HUDEP-2 (cell line): ENCODE results near the gene MAT1A.
"Not testable (repeated sequence)": the region's sequence is repeated elsewhere in the genome, so short reads cannot be mapped to it uniquely, and the experiment has no call there.

Source experiments
- DNase-seq, 76 experiments: peaks; one replicate each; lab custom pipeline; 2025; ENCODE audit not compliant: unreplicated experiment in 76 of 76; lab: John Stamatoyannopoulos, UW

MAT1A gene

DNA sequence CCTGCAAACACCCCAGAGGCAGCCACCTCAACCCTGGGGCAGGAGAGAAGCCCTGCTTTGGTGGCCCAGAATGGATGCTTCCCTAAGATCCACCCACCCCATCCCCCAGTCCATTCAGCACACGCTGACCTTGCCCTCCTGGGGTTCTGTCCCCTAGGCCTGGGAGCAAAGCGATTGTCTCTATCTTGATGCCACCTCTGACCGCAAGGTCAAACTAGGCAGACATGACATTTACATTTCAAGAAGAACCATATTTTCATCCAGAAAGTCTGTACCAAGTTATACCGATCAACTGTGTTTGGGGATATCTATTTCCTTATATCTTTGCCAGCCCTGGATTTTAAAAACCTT is 23.0 kb downstream of the MAT1A start:
- DNase-seq = no peak

DNA sequence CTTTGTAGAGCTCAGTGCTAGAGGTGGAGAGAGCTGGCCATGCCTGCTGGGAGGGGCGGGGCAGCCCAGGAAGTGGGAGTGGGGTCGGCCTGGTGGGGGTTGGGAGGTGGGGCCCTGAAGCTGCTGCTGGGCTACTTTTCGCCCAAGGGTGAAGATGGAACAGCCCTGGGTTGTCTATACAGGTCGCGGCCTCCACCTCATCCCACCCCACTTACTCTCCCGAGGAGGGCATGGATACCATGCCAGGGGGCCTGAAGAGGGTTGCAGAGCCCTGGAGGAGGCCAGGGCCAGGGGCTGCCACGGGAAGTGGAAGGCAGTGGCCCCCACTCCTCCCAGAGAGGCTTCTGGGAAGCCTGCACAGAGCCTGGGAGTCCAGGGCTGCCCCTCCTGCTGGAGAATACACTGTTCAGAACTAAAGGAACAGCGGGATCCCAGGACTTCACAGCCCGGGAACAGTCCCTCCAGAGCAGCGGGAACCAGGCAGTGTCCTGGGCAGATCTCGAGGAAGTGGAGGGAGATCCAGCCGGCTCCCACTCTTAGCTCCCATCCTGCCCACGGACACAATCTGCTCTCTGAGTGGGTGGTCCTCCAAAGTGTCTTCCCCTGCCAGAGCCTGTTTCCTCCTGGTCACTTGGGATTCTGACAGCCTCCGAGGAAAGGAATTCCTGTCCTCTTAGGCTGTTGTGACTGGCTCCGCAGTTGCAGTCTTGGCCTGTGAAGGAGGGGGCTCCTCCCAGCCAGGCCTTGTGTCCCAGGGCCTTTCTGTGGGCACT is 23.5 kb downstream of the MAT1A start:
- DNase-seq = no peak

DNA sequence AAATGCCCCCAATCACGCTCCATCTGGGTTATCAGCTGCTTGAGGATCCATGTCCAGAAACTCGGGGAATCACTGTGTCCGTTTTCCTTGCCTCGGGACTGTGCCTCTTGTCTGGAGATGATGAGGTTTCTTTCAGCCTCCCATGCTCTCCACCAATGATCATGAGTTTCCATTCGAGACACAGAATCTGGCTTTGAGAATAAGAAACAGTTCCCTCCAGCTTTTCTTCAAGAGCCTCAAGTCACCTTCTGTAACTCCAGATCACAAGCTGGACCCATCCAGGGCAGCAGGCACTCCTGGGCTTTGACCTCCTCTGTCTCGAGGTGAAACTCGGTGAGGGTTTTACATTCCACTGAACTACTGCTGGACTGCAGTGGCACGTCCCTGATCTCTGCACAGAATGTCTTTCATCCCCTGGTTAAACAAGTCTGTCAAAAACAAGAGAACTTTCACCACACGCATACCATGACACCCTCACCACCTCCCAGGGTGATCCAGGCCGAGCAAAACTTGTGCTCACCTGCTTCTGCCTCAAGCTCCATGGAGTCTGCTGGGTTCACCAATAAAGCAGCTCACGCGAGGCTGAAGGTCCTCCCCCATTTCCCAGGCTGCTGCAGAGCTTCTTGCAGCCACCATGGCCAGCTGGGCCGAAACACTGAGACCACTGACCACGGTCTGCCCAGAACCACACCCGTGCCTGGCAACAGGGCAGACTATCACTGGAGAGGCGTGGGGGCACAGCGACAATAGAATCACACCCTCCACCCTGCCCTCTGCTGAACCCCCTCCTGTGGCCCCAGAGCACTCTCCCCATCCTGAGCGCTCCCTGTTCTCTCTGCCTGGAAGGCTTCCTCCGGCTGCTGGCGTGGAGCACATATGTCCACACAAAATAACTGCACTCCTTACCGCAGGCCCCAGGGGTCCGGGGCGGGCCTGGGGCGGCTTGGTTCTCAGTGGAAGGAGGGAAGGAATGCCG is 25.1 kb downstream of the MAT1A start:
- DNase-seq = no peak

DNA sequence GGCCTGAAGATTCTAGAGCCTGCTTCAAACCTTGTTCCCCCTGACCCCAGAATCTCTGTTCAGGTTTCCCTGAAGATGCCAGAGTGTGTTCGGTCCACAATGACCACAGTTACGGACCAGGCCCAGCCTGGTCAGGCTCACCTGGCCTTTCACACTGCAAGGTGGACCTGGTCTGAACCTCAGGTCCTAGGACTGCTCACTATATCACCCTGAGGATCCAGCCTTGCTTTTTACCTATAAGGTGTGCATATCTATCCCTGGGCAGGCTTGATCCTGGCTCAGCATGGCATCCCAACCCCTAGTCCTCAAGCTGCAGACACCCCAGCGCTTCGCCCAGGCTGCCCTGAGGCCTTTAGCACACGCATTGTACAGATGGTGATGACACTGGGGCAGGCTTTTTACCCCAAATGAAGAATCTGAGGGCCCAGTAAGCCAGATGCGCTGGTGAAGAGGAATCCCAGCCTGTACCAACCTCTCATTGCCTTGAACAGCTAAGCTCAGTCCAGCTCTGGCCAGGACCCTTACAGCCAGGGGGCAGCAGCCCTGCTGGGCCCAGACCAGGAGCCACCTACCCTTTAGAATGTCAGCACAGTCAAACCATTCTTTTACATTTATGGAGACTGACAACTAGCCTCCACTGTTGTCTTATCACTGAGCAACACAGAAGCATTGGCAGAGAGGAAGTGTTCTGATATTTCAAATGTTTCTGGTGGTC is 28.0 kb downstream of the MAT1A start:
- no peak for DNase-seq

DNA sequence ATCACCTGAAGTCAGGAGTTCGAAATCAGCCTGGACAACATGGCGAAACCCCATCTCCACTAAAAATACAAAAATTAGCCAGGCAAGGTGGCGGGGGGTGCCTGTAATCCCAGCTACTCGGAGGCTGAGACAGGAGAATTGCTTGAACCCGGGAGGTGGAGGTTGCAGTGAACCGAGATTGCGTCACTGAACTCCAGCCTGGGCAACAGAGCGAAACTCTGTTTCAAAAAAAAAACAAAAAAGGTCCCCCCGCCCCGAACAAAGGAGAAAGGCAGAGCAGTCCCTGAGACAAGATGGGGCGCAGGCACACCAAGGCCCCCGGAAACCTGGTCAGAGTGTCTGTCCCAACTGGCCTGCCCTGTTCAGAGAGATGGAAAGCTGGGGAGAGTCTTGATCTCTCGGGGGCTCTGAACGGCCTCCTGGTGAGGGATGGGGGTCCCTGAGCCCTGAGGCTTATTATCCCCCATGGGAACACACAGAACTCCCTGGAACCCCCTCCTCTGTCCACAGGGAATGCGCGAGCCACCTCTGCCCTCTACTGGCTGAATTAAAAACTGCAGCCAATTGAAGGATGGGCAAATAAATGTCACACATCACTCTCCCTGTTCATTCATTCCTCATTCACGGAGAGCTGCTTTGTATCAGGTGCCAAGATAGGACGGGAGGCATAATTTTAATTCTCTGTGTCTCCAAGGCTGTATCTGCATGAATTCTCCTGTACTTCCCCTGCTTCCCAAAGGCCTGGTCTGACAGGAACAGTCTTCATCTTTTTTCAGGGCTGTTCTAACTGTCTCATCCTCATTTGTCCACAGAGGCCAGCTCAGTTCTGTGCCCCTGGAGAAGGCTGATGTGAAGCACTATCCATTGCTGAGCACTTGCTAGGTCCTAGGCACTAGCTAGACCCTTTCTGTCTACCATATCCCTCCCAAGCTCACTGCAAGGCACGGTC is 28.9 kb downstream of the MAT1A start:
- DNase-seq = peak in 14 of 76 experiments; percentile 1 to 47 (median 14)

DNA sequence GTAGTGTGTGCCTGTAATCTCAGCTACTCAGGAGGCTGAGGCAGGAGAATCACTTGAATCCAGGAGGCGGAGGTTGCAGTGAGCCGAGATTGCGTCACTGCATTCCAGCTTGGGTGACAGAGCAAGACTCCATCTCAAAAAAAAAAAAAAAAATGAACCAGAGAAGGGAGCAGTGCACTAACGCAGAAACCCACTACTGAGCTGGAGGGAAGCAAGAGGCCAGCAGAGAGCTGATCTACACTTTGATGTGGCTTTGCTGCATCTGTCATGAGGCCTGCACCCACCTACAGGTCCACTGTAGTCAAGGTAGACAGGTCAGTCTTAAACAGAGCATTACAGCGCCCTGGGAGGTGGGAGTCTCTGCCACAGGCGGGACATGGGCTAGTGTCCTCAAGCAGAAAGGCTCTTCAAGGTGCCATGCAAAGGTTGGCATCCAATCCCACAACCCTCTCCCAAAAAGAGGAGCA is 30.0 kb downstream of the MAT1A start:
- DNase-seq = no peak

DNA sequence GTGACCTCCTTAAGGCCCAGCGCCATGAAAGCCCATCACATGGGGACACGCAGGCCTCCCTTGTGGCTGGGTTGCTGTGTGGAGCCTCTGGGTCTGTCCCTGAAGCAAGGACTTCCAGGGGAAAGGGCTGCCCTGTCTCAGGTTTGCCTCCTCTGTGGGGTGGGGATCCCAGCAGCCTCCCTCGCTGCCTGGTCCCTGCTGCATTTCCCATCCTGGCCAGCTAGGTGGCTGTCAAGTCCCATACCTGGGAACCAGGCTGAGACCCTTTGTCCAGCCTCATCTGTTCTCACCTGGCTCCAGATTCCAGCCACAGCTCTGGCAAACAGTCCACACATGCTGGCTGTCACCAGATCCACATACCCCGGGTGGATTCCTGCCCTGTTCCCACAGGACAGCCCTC is 32.7 kb downstream of the MAT1A start:
- peak in 1 of 76 experiments; percentile 11 for DNase-seq

DNA sequence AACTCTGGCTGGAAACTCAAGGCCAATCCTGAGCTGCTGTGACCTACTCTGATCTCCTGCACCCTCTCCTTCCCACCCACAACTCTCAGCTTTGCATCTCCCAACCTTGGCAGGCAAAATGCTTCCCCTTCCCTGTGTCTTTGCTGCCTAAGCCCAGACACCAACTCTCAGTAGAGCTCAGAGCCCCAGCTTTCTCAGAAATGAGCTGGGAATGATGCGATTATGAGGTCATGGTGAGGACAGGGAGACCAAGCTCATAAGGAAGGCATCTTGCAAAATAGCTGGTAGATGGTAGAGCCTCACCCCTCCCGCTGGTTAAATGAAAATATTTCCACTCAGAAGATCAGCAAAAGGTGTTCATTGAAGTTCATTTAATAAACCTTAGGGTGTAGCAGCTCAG is 34.7 kb downstream of the MAT1A start:
- not testable (repeated sequence) for DNase-seq

DNA sequence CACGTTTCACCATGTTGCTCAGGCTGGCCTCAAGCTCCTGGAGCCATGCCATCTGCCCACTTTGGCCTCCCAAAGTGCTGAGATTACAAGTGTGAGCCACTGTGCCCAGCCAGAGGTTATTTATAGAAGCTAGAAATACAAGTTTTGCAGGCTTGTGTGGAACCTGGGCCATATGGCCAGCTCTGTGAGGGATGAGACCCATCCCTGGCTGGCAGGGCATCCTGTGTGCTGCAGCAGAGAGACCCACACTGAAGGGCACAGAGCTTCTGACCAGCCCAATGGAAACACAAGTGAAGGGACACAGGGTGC is 35.5 kb downstream of the MAT1A start:
- not testable (repeated sequence) for DNase-seq

DNA sequence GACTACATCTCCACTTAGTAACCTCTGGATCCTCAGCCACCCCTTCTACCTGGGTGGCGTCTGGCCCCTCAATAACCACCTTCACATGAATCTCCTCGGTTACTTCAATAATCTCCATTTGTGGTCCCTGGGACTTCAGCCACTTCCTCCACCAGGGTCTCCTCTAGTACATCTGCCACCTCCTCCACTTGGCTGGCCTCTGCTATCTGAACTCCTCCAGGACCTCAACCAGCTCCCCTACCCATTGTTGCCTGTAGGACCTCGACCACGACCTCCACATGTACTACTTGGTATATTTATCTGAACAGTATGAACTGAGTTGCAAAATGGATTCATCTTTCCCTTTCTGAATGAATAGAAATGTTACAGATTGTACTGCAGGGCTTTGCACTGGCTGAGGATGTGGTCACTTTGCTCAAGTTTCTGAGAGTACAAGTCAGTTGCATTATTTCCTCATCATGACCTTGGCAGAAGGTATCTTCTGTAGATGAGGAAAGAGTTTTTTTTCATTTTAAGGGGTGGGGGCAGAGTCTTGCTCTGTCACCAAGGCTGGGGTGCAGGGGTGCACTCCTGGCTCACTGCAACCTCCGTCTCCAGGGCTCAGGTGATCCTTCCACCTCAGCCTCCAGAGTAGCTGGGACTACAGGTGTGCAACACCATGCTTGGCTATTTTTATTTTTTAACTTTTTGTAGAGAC is 36.0 kb downstream of the MAT1A start:
- DNase-seq = no peak

DNA sequence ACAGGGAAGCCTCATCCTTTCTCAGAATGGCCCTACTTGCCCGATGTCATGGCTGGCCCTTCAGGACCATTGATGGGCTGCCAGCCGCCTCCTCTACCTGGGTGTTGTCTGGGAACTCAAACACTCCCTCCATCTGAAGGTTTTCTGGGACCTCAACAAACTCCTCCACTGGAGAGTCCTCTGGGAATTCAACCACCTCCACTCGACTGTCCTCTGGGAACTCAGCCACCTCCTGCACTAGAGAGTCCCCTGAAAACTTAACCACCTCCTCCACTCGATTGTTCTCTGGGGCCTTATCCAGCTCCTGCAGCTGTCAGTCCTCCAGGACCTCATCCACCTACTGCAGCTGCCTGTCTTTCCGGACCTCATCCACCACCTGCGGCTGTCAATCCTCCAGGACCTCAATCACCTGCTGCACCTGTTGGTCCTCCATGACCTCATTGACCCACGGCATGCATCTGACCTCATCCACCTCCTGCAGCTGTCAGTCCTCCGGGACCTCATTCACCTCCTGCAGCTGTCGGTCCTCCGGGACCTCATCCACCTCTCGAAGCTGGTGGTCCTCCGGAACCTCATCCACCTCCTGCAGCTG is 37.1 kb downstream of the MAT1A start:
- no peak for DNase-seq

DNA sequence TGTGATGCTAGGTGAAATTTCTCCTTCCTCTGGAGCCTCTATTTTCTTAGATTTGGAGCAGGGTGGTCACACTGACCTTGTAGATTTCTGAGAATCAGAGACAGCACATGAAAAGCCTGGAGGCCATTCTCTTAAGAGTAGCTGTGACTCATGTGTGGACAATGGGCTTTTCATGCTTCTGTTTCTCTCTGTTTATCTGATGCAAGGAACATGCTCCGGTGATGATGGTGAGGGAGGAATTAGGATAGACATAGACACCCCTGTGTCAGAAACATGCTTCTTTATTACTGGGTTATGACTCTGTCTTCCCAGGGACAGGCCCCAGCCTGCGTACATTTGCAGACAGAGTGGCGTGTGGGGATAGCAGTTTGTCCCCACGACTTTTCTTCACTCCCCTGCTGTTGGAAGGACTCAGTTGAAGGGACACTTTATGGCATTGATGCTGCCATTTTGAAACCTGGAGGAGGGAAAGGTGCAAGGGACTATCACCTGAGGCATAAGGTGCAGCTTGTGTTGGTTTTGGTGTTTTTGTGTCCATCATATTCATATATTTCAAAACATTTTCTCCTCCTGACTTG is 37.7 kb downstream of the MAT1A start:
- DNase-seq = not testable (repeated sequence)

DNA sequence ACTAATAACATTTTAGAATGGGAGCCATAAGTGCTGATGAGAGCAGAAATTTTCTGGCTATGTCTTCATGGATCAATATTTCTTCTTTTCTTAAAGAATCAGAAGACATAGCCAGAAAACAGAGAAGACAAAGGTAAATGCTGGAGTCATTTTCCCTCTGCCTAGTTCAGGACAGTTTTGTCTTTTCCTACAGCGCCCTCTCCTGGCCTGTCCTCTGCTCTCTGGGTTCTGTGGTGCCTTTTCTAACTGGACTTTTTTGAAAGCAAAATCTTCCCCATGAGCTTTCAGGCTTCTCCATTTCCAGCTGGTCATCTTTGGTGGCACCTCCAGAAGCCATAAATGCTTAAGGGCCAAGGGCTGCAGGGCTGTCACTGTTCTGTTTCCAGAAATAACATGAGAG is 39.1 kb downstream of the MAT1A start:
- not testable (repeated sequence) for DNase-seq

DNA sequence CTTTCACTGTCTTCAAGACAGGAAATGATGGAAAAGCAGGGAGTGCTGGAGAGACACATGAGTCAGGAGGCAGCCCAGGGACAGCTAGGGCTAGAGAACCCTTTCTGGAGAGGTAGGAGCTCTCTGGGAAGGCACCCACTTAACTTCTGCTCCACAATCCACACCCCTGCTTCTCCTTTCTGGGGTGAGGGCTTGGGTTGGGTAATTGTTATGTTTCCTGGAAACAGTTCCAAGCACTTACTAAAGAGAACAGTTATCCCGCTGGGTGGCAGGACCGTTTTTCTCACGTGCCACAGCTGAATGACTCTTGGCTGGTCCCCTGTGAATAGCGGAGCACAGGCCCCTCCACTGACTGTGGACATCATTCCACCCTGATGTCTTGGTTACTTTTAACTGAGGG is 39.6 kb downstream of the MAT1A start:
- DNase-seq = not testable (repeated sequence)

DNA sequence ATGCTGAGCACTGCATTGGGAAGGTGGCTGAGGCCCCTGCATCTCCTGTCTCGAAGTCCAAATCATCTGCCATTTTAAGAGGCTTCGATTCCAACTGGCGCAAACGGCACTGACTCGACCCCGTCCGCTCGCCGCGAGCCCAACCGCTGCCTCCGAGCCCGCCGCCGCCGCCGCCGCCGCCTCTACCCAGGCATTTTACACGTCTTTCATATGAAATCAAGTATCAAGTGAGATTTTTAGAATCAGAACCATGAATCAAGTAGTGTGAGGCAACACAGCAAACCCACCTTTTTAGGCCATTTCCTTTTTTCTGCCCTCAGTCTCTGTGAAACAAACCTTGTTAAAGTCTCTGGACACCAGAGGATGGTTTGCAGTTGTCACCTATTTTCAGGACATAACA is 41.8 kb downstream of the MAT1A start:
- DNase-seq = not testable (repeated sequence)

DNA sequence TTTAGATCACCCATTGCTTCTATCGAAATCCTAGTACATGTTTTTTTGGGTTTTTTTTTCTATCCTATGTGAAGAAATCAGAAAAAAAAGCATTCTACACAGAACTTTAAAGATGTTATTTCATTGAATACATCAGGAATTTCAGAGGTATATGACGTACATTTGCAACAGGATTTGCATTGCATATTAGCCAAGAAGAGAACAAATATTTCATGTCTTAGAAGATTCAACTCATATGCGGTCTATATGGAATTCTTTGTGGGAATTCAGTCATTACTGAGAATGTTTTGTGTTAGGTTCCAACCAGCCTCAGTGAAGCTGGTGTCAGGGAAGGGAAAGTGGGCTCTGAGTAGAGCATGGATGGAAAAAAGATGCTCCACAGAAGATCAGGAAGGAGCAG is 45.1 kb downstream of the MAT1A start:
- DNase-seq = not testable (repeated sequence)

DNA sequence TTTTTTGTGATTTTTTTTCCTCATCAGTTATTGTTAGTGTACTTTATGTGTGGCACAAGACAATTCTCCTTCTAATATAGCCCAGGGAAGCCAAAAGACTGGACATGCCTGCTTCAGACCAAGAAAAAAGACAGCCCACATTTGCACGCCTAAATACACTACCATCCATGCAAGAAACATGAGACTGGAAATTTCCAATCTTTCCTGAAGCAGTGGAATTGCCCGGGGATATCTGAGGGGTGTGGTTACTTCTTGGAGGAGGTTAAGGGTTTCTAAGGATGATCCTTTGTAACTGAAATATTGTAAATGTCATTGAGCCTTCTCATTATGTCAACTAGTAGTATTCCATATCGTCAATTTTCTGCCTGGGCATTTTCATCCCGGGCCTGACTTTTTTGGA is 47.1 kb downstream of the MAT1A start:
- not testable (repeated sequence) for DNase-seq

DNA sequence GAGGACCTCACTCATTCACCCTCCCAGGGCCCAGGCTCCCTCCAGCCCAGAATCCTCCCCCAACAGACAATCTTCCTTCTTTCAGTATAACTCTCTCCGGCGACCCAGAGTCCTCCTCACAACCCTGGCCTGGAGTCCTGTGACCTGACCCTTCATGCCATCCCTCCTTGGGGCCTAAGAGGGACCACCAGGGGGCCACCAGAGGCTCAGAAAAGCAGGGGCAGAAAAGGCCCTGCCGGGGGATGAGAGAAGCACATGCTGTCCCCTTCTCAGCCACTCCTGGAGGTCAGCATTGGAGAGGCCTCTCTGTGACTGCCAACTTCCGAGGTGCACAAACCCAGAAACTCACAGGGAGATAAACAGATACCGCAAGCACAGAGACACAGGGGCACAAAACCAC is 53.0 kb downstream of the MAT1A start:
- not testable (repeated sequence) for DNase-seq
